Peyer's patch (tissue), 4 donors: ENCODE measurements around the gene OVOL3. TPM values are rescaled to one million over a fixed set of nuclear protein-coding genes. Genes with fewer than 3 reads are reported as not detected.

ENCODE experiments used
- DNase-seq, 3 donors: peaks; one replicate each; pipeline ENCODE4 v3.0.0-alpha.2; 2017 to 2019
- H3K27ac ChIP-seq, 4 donors: fragments of 200-600 bp; sonication (generic); one replicate each; pipeline ENCODE4 v1.5.1; 2016 to 2019
- H3K27me3 ChIP-seq, 2 donors: fragments of 200-600 bp; sonication (generic); one replicate each; pipeline ENCODE4 v1.5.1; 2019
- H3K36me3 ChIP-seq, 3 donors: fragments of 200-600 bp; sonication (generic); one replicate each; pipeline ENCODE4 v1.5.1; 2016 to 2019
- H3K4me1 ChIP-seq, 4 donors: fragments of 200-600 bp; sonication (generic); one replicate each; pipeline ENCODE4 v1.5.1; 2016 to 2019
- H3K4me3 ChIP-seq, 4 donors: fragments of 200-600 bp; sonication (generic); 1 replicate in 3 of 4; 2 replicates in 1 of 4; pipeline ENCODE4 v1.5.1; 2016 to 2019; ENCODE audit warnings: mild to moderate bottlenecking in 1 of 4
- H3K9me3 ChIP-seq, 4 donors: fragments of 200-600 bp; sonication (generic); one replicate each; pipeline ENCODE4 v1.5.1; 2016 to 2019; ENCODE audit warnings: mild to moderate bottlenecking in 1 of 4
- CTCF ChIP-seq, 6 experiments: fragments of 450-650 bp in 4 of 6; fragments of 200-600 bp in 2 of 6; sonication (generic) in 1 of 6; IDR thresholded peaks; one replicate each; pipeline ENCODE4 v1.5.1; 2017 to 2019; ENCODE audit warnings: antibody characterized with exemption in 6 of 6, mild to moderate bottlenecking in 3 of 6, moderate library complexity in 1 of 6
- POLR2A ChIP-seq, 2 donors: fragments of 450-650 bp; IDR thresholded peaks; one replicate each; pipeline ENCODE4 v1.5.1; 2017; ENCODE audit warnings: antibody characterized with exemption in 2 of 2, mild to moderate bottlenecking in 2 of 2, moderate library complexity in 2 of 2
- total RNA-seq, 4 donors: library from RNA; depleted of rRNA; stranded (reverse); fragments of >200 nt; gene quantifications; one replicate each; pipeline ENCODE4 v1.1.0, GENCODE V29; 2016

OVOL3 gene
- total RNA-seq, 4 donors from 2014 or later = not detected

GRCh38 chr19:36093146-36093662 is 17.7 kb upstream of the OVOL3 start:
- H3K27me3 ChIP-seq = no peaks in the 10 kb centered on the region
- H3K27ac ChIP-seq = no peak overlapping the region
- DNase-seq = no peak
- TF ChIP-seq POLR2A (IDR thresholded peaks at IDR 0.05) (no peak), CTCF (IDR thresholded peaks at IDR 0.05) (no peak)
- no peak overlapping the region for H3K4me3 ChIP-seq
- no peaks in the 10 kb centered on the region for H3K4me1 ChIP-seq
- H3K9me3 ChIP-seq = no peaks in the 10 kb centered on the region
- H3K36me3 ChIP-seq = no peaks in the 10 kb centered on the region

GRCh38 chr19:36093687-36094086 is 17.3 kb upstream of the OVOL3 start:
- TF ChIP-seq POLR2A (IDR thresholded peaks at IDR 0.05) (no peak), CTCF (IDR thresholded peaks at IDR 0.05) (no peak)
- Histone ChIP-seq H3K9me3 (no peaks in the 10 kb centered on the region), H3K36me3 (no peaks in the 10 kb centered on the region), H3K4me3 (no peak overlapping the region), H3K4me1 (no peaks in the 10 kb centered on the region), H3K27ac (no peak overlapping the region), H3K27me3 (no peaks in the 10 kb centered on the region)
- DNase-seq = no peak

GRCh38 chr19:36097036-36097435 is 13.9 kb upstream of the OVOL3 start:
- no peak for DNase-seq
- H3K27me3 ChIP-seq = no peaks in the 10 kb centered on the region
- TF ChIP-seq CTCF (IDR thresholded peaks at IDR 0.05) = no peak
- TF ChIP-seq POLR2A (IDR thresholded peaks at IDR 0.05) = no peak
- no peaks in the 10 kb centered on the region for H3K36me3 ChIP-seq
- no peaks in the 10 kb centered on the region for H3K4me1 ChIP-seq
- no peak overlapping the region for H3K27ac ChIP-seq
- no peaks in the 10 kb centered on the region for H3K9me3 ChIP-seq
- H3K4me3 ChIP-seq = no peak overlapping the region

- DNase-seq = no peak
- TF ChIP-seq POLR2A (IDR thresholded peaks at IDR 0.05) (no peak), CTCF (IDR thresholded peaks at IDR 0.05) (no peak)
- no peaks in the 10 kb centered on the region for H3K4me1 ChIP-seq
- no peaks in the 10 kb centered on the region for H3K27me3 ChIP-seq
- no peaks in the 10 kb centered on the region for H3K9me3 ChIP-seq
- no peak overlapping the region for H3K27ac ChIP-seq
- no peaks in the 10 kb centered on the region for H3K36me3 ChIP-seq
- no peak overlapping the region for H3K4me3 ChIP-seq
These were observed 11.7 kb upstream of the OVOL3 start for GRCh38 chr19:36099166-36099785.

GRCh38 chr19:36100476-36100875 is 10.5 kb upstream of the OVOL3 start:
- Histone ChIP-seq H3K4me1 (no peaks in the 10 kb centered on the region), H3K36me3 (peaks cover 0 to 3% (median 0%) of the 10 kb centered on the region in 3 donors), H3K27ac (no peak overlapping the region), H3K27me3 (no peaks in the 10 kb centered on the region), H3K4me3 (no peak overlapping the region), H3K9me3 (no peaks in the 10 kb centered on the region)
- TF ChIP-seq CTCF (IDR thresholded peaks at IDR 0.05) = no peak
- TF ChIP-seq POLR2A (IDR thresholded peaks at IDR 0.05) = no peak
- DNase-seq = no peak
